ENCODE measurements around the gene GRM7.

GRM7 gene

GRCh38 chr3:7581831-7582230 is 720.9 kb downstream of the GRM7 start:
- no peak for DNase-seq (ENCODE audit: low spot score)

- DNase-seq (ENCODE audit: low spot score), result no peak
Measured at GRCh38 chr3:7585052-7585451, 724.1 kb downstream of the GRM7 start.

- DNase-seq (ENCODE audit: low spot score), result no peak
Measured at GRCh38 chr3:7588236-7588635, 727.3 kb downstream of the GRM7 start.

- DNase-seq (ENCODE audit: low spot score), result no peak
Measured at GRCh38 chr3:7589526-7589925, 728.6 kb downstream of the GRM7 start.

GRCh38 chr3:7602297-7602696 is 741.4 kb downstream of the GRM7 start:
- no peak for DNase-seq (ENCODE audit: low spot score)

GRCh38 chr3:7607083-7607482 is 746.2 kb downstream of the GRM7 start:
- no peak for DNase-seq (ENCODE audit: low spot score)

GRCh38 chr3:7607676-7608075 is 746.8 kb downstream of the GRM7 start:
- no peak for DNase-seq (ENCODE audit: low spot score)

GRCh38 chr3:7610634-7611033 is 749.7 kb downstream of the GRM7 start:
- no peak for DNase-seq (ENCODE audit: low spot score)

GRCh38 chr3:7615043-7615442 is 754.1 kb downstream of the GRM7 start:
- no peak for DNase-seq (ENCODE audit: low spot score)

- no peak for DNase-seq (ENCODE audit: low spot score)
Measured at GRCh38 chr3:7618606-7619005, 757.7 kb downstream of the GRM7 start.

GRCh38 chr3:7620401-7620800 is 759.5 kb downstream of the GRM7 start:
- DNase-seq (ENCODE audit: low spot score), result no peak

- DNase-seq (ENCODE audit: low spot score), result no peak
Measured at GRCh38 chr3:7621046-7621630, 760.2 kb downstream of the GRM7 start.

- DNase-seq (ENCODE audit: low spot score), result no peak
Measured at GRCh38 chr3:7621651-7622050, 760.7 kb downstream of the GRM7 start.

GRCh38 chr3:7625021-7625420 is 764.1 kb downstream of the GRM7 start:
- DNase-seq (ENCODE audit: low spot score), result no peak

GRCh38 chr3:7630351-7630911 is 769.5 kb downstream of the GRM7 start:
- no peak for DNase-seq (ENCODE audit: low spot score)

GRCh38 chr3:7630925-7631324 is 770.0 kb downstream of the GRM7 start:
- DNase-seq (ENCODE audit: low spot score), result no peak

GRCh38 chr3:7632305-7632704 is 771.4 kb downstream of the GRM7 start:
- no peak for DNase-seq (ENCODE audit: low spot score)

- no peak for DNase-seq (ENCODE audit: low spot score)
Measured at GRCh38 chr3:7637694-7638093, 776.8 kb downstream of the GRM7 start.

- DNase-seq (ENCODE audit: low spot score), result no peak
Measured at GRCh38 chr3:7638103-7638502, 777.2 kb downstream of the GRM7 start.

- no peak for DNase-seq (ENCODE audit: low spot score)
Measured at GRCh38 chr3:7640787-7641186, 779.9 kb downstream of the GRM7 start.

- DNase-seq (ENCODE audit: low spot score), result no peak
Measured at GRCh38 chr3:7646851-7647250, 785.9 kb downstream of the GRM7 start.

- no peak for DNase-seq (ENCODE audit: low spot score)
Measured at GRCh38 chr3:7650466-7650865, 789.6 kb downstream of the GRM7 start.

GRCh38 chr3:7651274-7651673 is 790.4 kb downstream of the GRM7 start:
- DNase-seq (ENCODE audit: low spot score), result no peak

All from AG08396 (cell line).